HG03460 (cell line): Measurements from ENCODE around the gene HPN.

Source experiments
- ATAC-seq: cut with Tn5 transposase; IDR thresholded peaks from one replicate; pipeline ENCODE4 v1.9.1; 2021; ENCODE audit not compliant: unreplicated experiment

Gene HPN

GRCh38 chr19:35060160-35060855 is 18.8 kb downstream of the HPN start:
- no peak for ATAC-seq

DNA sequence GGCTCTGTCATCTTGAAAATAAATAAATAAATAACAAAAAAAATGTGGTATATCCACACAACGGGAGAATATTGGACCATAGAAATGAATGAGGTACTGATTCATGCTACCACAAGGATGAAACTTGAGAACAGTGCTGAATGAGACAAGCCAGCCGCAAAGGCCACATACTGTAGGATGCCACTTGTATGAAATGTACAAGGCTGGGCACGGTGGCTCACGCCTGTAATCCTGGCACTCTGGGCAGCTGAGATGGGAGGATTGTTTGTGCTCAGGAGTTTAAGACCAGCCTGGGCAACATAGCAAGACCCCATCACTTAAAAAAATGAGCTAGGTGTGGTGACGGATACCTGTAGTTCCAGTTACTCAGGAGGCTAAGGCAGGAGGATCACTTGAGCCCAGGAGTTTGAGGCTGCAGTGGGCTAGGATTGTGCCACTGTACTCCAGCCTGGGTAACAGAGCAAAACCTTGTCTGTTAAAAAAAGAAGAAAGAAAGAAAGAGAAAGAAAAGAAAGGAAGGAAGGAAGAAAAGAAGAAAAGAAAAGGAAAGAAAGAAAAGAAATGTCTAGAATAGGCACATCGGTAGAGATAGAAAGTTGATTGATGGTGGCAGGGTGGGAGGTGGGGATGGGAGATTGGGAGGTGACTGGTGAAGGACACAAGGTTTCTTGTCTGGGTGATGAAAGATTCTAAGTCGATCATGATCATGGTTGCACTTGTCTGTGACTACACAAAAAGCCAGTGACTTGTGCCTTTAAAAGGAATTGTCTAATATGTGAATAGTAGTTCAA is 20.3 kb downstream of the HPN start:
- ATAC-seq = no peak

- ATAC-seq = no peak
Observed at GRCh38 chr19:35062942-35063341, 21.4 kb downstream of the HPN start.

- no peak for ATAC-seq
Observed at GRCh38 chr19:35063940-35064818, 22.7 kb downstream of the HPN start.

DNA sequence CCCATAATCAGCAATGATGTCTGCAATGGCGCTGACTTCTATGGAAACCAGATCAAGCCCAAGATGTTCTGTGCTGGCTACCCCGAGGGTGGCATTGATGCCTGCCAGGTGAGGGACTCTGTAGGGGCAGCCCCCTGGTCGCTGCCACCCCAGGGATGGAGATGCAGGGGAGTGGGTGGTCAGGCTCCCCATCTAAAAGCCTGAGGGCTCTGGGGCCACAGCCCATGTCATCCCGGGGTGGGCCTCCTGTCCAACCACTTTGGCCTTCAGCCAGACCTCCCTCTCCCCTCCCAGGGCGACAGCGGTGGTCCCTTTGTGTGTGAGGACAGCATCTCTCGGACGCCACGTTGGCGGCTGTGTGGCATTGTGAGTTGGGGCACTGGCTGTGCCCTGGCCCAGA is 24.1 kb downstream of the HPN start:
- ATAC-seq = no peak

DNA sequence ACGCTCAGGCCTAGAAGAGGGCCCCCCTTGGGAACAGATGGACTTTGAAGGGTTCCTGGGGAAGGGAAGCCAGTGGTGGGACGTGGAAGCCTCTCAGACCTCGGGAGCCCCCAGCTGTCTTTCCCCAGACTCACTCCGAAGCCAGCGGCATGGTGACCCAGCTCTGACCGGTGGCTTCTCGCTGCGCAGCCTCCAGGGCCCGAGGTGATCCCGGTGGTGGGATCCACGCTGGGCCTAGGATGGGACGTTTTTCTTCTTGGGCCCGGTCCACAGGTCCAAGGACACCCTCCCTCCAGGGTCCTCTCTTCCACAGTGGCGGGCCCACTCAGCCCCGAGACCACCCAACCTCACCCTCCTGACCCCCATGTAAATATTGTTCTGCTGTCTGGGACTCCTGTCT is 24.6 kb downstream of the HPN start:
- no peak for ATAC-seq

- ATAC-seq = peak; percentile 59
Observed at GRCh38 chr19:35066691-35067563, 25.4 kb downstream of the HPN start.

DNA sequence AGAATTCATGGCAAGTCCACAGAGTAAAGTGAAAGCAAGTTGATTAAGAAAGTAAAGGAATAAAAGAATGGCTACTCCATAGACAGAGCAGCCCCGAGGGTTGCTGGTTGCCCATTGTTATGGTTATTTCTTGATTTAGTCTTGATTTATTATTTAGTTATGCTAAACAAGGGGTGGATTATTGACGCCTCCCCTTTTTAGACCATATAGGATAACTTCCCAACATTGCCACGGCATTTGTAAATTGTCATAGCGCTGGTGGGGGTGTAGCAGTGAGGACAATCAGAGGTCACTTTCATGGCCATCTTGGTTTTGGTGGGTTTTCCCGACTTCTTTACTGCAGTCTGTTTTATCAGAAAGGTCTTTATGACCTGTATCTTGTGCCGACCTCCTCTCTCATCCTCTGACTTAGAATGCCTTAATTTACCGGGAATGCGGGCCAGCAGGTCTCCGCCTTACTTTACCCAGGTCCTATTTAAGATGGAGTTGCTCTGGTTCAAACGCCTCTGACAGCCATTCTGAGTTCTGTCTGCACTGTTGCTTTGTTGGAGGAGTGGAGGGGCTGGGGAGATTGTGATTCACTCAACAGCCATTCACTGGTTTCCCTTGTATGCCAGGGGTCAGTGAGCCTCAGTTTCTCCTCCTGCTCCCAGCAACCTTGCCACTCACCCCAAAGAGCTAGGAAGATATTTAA is 27.6 kb downstream of the HPN start:
- no peak for ATAC-seq

- ATAC-seq = no peak
Observed at GRCh38 chr19:35069696-35070095, 28.2 kb downstream of the HPN start.

DNA sequence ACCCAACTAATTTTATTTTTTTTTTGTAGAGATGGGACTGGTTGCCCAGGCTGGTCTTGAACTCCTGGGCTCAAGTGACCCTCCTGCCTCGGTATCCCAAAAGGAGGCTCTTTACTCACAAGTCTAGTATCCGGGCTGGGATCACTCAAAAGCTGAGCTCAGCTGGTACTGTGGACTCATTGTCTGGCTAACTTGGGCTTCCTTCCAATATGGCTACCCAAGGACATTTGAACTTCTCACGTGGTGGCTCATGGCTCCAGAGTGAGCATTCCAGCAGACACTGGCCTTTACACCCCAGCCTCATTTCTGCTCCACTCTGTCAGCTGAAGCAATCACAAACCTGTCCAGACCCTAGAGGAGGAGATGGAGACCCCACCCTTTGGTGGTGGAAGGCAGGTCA is 28.9 kb downstream of the HPN start:
- no peak for ATAC-seq

DNA sequence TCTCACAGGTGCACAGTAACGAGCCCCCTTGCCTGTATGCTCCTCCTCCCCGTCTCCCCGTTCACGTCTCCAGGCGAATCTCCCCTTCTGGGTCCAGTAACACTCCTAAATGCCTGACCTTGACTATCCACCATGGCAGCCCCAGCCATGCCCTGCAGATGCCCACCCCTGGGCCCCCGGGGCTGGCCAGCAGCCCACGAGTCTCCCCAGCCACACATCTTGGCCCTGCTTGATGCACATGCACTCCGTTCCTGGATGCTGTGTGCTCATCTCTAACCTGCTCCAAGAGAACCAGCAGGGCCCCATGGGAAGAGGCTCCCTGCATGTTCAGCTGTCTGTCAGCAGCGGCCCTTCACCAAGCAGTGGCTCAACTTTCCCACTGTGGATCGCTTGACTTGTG is 32.0 kb downstream of the HPN start:
- no peak for ATAC-seq

- no peak for ATAC-seq
Observed at GRCh38 chr19:35073941-35074340, 32.4 kb downstream of the HPN start.

- ATAC-seq = no peak
Observed at GRCh38 chr19:35074426-35075201, 33.1 kb downstream of the HPN start.

- ATAC-seq = no peak
Observed at GRCh38 chr19:35075202-35076025, 33.9 kb downstream of the HPN start.

DNA sequence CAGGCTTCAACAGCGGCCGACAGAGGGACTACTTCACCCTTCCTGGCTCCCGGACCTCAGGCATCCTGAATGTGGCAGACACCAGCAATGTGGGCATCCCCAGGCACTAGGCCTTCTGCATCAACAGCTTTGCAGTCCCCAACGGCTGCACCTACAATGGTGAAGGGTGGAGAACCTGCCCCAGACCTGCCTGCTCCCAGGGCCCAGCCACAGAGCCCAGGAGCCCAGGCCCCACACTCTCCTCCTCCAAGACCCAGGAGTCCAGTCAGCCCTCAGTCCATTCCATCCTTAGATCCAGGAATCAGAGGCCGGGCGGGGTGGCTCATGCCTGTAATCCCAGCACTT is 34.5 kb downstream of the HPN start:
- no peak for ATAC-seq

GRCh38 chr19:35076657-35077056 is 35.1 kb downstream of the HPN start:
- no peak for ATAC-seq

DNA sequence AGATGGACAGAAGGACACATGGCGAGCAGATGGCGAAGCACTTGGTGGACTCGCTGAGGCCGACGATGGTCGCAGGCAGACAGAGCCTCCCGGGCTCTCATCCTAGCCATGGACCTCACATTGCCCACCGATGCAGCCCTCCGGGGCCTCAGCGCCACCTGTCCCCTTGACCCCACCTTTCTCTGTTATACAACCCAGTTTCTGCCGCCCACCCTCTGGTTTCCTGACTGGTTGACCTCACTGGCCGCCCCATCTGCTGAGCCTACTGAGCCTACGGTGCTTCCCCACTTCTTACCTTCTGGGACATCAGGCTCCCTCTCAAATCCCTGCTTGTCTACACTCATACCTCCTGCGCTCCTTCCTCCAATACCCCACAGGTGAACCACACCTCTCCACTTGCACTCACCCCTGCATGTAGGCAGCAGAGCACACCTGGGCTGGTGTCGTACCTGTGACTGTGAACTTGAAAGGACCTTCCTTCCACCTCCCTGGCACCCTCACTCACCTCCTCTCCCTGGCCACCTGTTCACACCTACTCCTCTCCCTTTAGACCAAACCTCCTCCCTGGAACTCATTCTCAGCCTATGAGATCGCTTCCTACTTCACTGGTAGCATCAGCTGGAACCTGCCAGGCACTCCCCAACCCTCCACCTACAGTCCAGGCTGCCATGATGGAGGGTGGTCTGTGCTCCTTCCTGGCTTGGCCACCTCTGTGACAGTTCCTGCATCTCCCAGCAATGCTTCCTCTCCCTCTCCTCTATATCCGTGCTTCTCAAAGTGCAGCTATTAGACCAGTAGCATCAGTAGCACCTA is 36.1 kb downstream of the HPN start:
- ATAC-seq = no peak

DNA sequence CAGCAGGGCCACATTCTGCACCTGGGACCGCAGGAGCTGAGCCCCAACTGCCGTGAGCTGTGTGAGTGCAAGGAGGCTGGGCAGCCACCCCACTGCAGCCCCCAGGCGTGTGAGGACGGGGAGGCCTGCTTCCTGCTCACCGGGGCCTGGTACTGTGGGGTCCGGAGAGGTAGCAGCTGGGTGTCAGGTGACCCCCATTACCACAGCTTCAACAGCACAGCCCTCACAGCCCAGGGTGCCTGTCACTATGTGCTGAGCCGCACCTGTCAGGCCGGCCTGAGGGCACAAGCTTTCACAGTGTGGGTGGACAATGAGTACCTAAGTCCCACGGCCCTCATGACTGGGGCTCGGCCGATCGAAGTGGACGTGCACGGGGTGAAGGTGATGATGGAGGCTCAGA is 38.3 kb downstream of the HPN start:
- ATAC-seq = no peak
